ENCODE measurements around the gene CDC5L. TPM values are rescaled to one million over a fixed set of nuclear protein-coding genes. Genes with fewer than 3 reads are reported as not detected.
A peak's percentile ranks its signal among the peaks of the same experiment; 100 is the strongest.

Gene CDC5L
- polyA plus RNA-seq, 4 donors = 31.5 to 48.6 (median 40.7) TPM

- no peak for DNase-seq (ENCODE audit: low read depth in 4 of 4, low spot score in 3 of 4)
These were observed 22.9 kb downstream of the CDC5L start for GRCh38 chr6:44410363-44410762.

GRCh38 chr6:44411141-44411540 lies 23.6 kb downstream of the CDC5L start:
- DNase-seq (ENCODE audit: low read depth in 4 of 4, low spot score in 3 of 4) = no peak

GRCh38 chr6:44415449-44415848 lies 27.9 kb downstream of the CDC5L start:
- no peak for DNase-seq (ENCODE audit: low read depth in 4 of 4, low spot score in 3 of 4)

- no peak for DNase-seq (ENCODE audit: low read depth in 4 of 4, low spot score in 3 of 4)
These were observed 28.5 kb downstream of the CDC5L start for GRCh38 chr6:44415873-44416502.

- peak in 2 of 4 donors; percentile 22 for DNase-seq (ENCODE audit: low read depth in 4 of 4, low spot score in 3 of 4)
These were observed 35.0 kb downstream of the CDC5L start for GRCh38 chr6:44422531-44422930.

GRCh38 chr6:44423306-44423705 lies 35.8 kb downstream of the CDC5L start:
- no peak for DNase-seq (ENCODE audit: low read depth in 4 of 4, low spot score in 3 of 4)

GRCh38 chr6:44425951-44426350 lies 38.4 kb downstream of the CDC5L start:
- no peak for DNase-seq (ENCODE audit: low read depth in 4 of 4, low spot score in 3 of 4)

- no peak for DNase-seq (ENCODE audit: low read depth in 4 of 4, low spot score in 3 of 4)
These were observed 41.2 kb downstream of the CDC5L start for GRCh38 chr6:44428682-44429081.

- no peak for DNase-seq (ENCODE audit: low read depth in 4 of 4, low spot score in 3 of 4)
These were observed 42.8 kb downstream of the CDC5L start for GRCh38 chr6:44430326-44430725.

GRCh38 chr6:44431118-44431725 lies 43.7 kb downstream of the CDC5L start:
- DNase-seq (ENCODE audit: low read depth in 4 of 4, low spot score in 3 of 4) = peak; percentile 31 to 49 (median 35)

GRCh38 chr6:44432227-44432626 lies 44.7 kb downstream of the CDC5L start:
- no peak for DNase-seq (ENCODE audit: low read depth in 4 of 4, low spot score in 3 of 4)

- no peak for DNase-seq (ENCODE audit: low read depth in 4 of 4, low spot score in 3 of 4)
These were observed 45.2 kb downstream of the CDC5L start for GRCh38 chr6:44432726-44433125.

- no peak for DNase-seq (ENCODE audit: low read depth in 4 of 4, low spot score in 3 of 4)
These were observed 48.0 kb downstream of the CDC5L start for GRCh38 chr6:44435500-44435899.

- DNase-seq (ENCODE audit: low read depth in 4 of 4, low spot score in 3 of 4) = no peak
These were observed 51.3 kb downstream of the CDC5L start for GRCh38 chr6:44438827-44439226.

GRCh38 chr6:44439270-44440045 lies 52.0 kb downstream of the CDC5L start:
- DNase-seq (ENCODE audit: low read depth in 4 of 4, low spot score in 3 of 4) = no peak

GRCh38 chr6:44441091-44441855 lies 53.8 kb downstream of the CDC5L start:
- DNase-seq (ENCODE audit: low read depth in 4 of 4, low spot score in 3 of 4) = no peak

- DNase-seq (ENCODE audit: low read depth in 4 of 4, low spot score in 3 of 4) = no peak
These were observed 54.7 kb downstream of the CDC5L start for GRCh38 chr6:44442236-44442635.

- DNase-seq (ENCODE audit: low read depth in 4 of 4, low spot score in 3 of 4) = no peak
These were observed 55.4 kb downstream of the CDC5L start for GRCh38 chr6:44442833-44443444.

GRCh38 chr6:44444853-44445252 lies 57.3 kb downstream of the CDC5L start:
- no peak for DNase-seq (ENCODE audit: low read depth in 4 of 4, low spot score in 3 of 4)

- DNase-seq (ENCODE audit: low read depth in 4 of 4, low spot score in 3 of 4) = no peak
These were observed 59.3 kb downstream of the CDC5L start for GRCh38 chr6:44446626-44447300.
